ENCODE data around the gene DNAH1. TPM values are rescaled to one million over a fixed set of nuclear protein-coding genes. Genes with fewer than 3 reads are reported as not detected.
A peak's percentile ranks its signal among the peaks of the same experiment; 100 is the strongest.

DNAH1 gene
- total RNA-seq, 1 donor from 2014 or later, result 8.2 TPM

- H3K27ac Mint-ChIP-seq, result peak overlapping the region; percentile 91
- H3K4me3 Mint-ChIP-seq, result peak overlapping the region; percentile 86
- no peaks in the 10 kb centered on the region for H3K36me3 Mint-ChIP-seq
- no peaks in the 10 kb centered on the region for H3K27me3 Mint-ChIP-seq (ENCODE audit: low read depth)
- peaks cover 44% of the 10 kb centered on the region for H3K4me1 Mint-ChIP-seq
- DNase-seq (ENCODE audit: low spot score in 2 of 2, unreplicated experiment in 2 of 2), result no peak
- H3K9me3 Mint-ChIP-seq, result no peaks in the 10 kb centered on the region
- TF ChIP-seq, protein P1, sequence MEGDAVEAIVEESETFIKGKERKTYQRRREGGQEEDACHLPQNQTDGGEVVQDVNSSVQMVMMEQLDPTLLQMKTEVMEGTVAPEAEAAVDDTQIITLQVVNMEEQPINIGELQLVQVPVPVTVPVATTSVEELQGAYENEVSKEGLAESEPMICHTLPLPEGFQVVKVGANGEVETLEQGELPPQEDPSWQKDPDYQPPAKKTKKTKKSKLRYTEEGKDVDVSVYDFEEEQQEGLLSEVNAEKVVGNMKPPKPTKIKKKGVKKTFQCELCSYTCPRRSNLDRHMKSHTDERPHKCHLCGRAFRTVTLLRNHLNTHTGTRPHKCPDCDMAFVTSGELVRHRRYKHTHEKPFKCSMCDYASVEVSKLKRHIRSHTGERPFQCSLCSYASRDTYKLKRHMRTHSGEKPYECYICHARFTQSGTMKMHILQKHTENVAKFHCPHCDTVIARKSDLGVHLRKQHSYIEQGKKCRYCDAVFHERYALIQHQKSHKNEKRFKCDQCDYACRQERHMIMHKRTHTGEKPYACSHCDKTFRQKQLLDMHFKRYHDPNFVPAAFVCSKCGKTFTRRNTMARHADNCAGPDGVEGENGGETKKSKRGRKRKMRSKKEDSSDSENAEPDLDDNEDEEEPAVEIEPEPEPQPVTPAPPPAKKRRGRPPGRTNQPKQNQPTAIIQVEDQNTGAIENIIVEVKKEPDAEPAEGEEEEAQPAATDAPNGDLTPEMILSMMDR (IDR thresholded peaks at IDR 0.05; ENCODE audit: unreplicated experiment), result no peak
These were observed 17.7 kb upstream of the DNAH1 start for GRCh38 chr3:52298149-52299098.

DNA sequence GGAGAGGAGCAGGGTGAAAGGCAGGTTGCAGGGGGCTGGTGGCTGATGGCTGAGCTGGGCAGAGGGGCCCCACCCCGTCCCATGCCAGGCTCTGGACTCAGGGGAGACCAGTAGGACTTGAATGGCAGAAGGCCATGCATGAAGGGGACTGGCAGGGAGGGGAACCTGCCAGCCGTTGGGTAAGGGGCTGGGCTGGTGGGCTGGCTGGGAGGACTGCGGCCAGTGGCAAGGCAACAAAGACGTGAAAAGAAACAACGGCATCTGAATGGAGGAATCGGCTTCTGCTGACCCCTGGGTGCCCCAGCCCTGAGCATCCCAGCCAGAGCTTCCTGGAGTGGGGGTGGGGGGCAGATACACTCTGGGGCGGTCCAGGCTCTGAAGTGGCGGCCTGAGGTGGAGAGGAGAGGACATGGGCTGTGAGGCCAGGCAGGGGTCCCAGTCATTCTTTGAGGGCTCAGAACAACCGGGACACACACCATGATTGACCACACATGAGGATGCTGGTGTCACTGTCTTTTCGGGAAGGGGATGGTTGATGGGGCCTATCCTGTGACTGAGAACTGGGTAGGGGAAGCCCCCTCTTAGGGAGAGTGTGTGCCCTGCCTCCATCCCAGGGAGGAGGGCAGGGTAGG lies 16.8 kb upstream of the DNAH1 start:
- Mint-ChIP-seq H3K27ac (peak overlapping the region; percentile 91), H3K27me3 (ENCODE audit: low read depth) (no peaks in the 10 kb centered on the region), H3K9me3 (no peaks in the 10 kb centered on the region), H3K36me3 (no peaks in the 10 kb centered on the region), H3K4me3 (peak overlapping the region; percentile 86), H3K4me1 (peaks cover 44% of the 10 kb centered on the region)
- no peak for DNase-seq (ENCODE audit: low spot score in 2 of 2, unreplicated experiment in 2 of 2)
- TF ChIP-seq, protein P1 (IDR thresholded peaks at IDR 0.05; ENCODE audit: unreplicated experiment), result no peak

DNA sequence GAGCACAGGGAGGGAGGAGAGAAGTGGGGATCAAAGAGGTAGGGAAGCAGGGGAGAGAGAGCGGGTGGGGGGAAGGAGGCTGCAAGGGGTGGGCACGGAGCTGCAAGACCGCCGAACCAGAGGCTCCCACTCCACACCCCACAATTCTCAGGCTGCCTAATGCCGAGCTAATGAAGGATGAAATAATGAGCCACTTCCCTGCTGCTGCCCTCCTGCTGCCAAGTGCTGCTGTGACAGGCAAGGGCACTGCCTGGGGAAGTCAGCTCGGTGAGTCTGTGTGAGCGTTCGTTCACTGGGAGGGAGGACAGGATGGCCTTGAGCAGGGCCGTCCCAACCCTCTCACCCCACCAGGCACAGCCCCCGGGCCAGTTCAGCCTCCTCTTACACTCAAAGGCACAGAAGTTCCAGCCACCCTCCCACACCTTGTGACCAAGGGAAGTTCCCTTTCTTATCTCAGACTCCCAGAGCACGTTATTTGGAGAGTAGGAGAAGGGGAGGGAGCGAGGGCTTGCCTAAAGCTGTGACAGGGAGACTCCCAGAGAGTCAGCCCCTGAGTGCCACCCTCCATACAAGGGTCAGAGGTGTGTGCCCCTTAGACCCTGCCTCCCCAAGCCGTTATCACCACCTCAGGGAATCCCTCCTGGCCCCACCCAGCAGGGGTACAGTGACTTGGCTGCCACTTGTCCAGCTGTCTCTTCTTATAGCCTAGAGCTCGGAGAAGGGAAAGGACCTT lies 16.1 kb upstream of the DNAH1 start:
- peak overlapping the region; percentile 86 for H3K4me3 Mint-ChIP-seq
- H3K27me3 Mint-ChIP-seq (ENCODE audit: low read depth), result no peaks in the 10 kb centered on the region
- H3K27ac Mint-ChIP-seq, result peak overlapping the region; percentile 91
- H3K36me3 Mint-ChIP-seq, result no peaks in the 10 kb centered on the region
- no peaks in the 10 kb centered on the region for H3K9me3 Mint-ChIP-seq
- H3K4me1 Mint-ChIP-seq, result peaks cover 44% of the 10 kb centered on the region
- TF ChIP-seq, protein P1 (IDR thresholded peaks at IDR 0.05; ENCODE audit: unreplicated experiment), result no peak
- no peak for DNase-seq (ENCODE audit: low spot score in 2 of 2, unreplicated experiment in 2 of 2)

- TF ChIP-seq, protein P1 (IDR thresholded peaks at IDR 0.05; ENCODE audit: unreplicated experiment), result no peak
- Mint-ChIP-seq H3K4me1 (peaks cover 36% of the 10 kb centered on the region), H3K9me3 (no peaks in the 10 kb centered on the region), H3K36me3 (no peaks in the 10 kb centered on the region), H3K27me3 (ENCODE audit: low read depth) (no peaks in the 10 kb centered on the region), H3K27ac (peak overlapping the region; percentile 43), H3K4me3 (no peak overlapping the region)
- no peak for DNase-seq (ENCODE audit: low spot score in 2 of 2, unreplicated experiment in 2 of 2)
These were observed 13.5 kb upstream of the DNAH1 start for GRCh38 chr3:52302426-52303145.

- peaks cover 38% of the 10 kb centered on the region for H3K4me1 Mint-ChIP-seq
- H3K27me3 Mint-ChIP-seq (ENCODE audit: low read depth), result no peaks in the 10 kb centered on the region
- DNase-seq (ENCODE audit: low spot score in 2 of 2, unreplicated experiment in 2 of 2), result no peak
- H3K36me3 Mint-ChIP-seq, result no peaks in the 10 kb centered on the region
- TF ChIP-seq, protein P1 (IDR thresholded peaks at IDR 0.05; ENCODE audit: unreplicated experiment), result no peak
- H3K27ac Mint-ChIP-seq, result no peak overlapping the region
- no peaks in the 10 kb centered on the region for H3K9me3 Mint-ChIP-seq
- H3K4me3 Mint-ChIP-seq, result no peak overlapping the region
These were observed 12.3 kb upstream of the DNAH1 start for GRCh38 chr3:52303811-52304210.

Data from mesothelial cell of epicardium (in vitro differentiated cells).